Measurements from ENCODE around the gene GREB1.

DNA sequence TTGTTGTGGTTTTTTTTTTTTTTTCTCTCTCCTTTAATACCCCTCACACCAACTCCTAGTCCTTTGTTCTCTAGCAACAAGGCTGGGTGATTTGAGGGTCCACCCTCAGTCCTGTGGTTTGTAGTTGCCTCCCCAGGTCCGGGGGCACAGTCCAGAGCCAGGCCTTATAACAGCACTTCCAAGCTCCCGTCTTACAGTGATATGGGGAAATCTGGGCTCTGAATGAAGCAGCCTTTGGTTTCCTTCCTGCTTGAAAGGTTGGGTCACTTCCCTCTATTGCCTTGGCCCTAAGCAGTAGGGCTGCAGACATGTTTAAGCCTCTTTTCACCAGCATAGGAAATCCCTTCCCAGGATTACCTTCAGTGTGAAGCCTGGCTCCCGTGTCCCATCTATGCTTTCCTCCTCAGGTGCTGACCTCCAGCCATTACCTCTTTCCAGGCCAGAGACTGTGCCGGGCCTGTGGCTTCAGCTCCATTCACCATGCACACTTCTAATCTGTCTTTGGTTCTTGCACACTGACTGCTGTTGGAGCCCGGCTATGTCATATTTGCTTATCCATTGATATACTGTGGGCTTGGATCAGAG is 157.3 kb downstream of the GREB1 start:
- no peak for TF ChIP-seq RAD21 (IDR thresholded peaks at IDR 0.05; ENCODE audit: low read length)
- TF ChIP-seq CTCF (IDR thresholded peaks at IDR 0.05), result no peak
- no peak for TF ChIP-seq RCOR1 (IDR thresholded peaks at IDR 0.05; ENCODE audit: low read length)
- TF ChIP-seq, protein P1, sequence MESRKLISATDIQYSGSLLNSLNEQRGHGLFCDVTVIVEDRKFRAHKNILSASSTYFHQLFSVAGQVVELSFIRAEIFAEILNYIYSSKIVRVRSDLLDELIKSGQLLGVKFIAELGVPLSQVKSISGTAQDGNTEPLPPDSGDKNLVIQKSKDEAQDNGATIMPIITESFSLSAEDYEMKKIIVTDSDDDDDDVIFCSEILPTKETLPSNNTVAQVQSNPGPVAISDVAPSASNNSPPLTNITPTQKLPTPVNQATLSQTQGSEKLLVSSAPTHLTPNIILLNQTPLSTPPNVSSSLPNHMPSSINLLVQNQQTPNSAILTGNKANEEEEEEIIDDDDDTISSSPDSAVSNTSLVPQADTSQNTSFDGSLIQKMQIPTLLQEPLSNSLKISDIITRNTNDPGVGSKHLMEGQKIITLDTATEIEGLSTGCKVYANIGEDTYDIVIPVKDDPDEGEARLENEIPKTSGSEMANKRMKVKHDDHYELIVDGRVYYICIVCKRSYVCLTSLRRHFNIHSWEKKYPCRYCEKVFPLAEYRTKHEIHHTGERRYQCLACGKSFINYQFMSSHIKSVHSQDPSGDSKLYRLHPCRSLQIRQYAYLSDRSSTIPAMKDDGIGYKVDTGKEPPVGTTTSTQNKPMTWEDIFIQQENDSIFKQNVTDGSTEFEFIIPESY (IDR thresholded peaks at IDR 0.05; ENCODE audit: borderline replicate concordance, low read depth), result no peak
- TF ChIP-seq TAF1 (IDR thresholded peaks at IDR 0.05; ENCODE audit: borderline replicate concordance, low read depth, low read length), result no peak
- no peak for TF ChIP-seq IRF3 (IDR thresholded peaks at IDR 0.05; ENCODE audit: low read depth, low read length)
- no peak for TF ChIP-seq SIN3A (IDR thresholded peaks at IDR 0.05; ENCODE audit: borderline replicate concordance, low read depth, low read length)
- TF ChIP-seq SMC3 (IDR thresholded peaks at IDR 0.05; ENCODE audit: low read depth, low read length), result no peak
- no peak for TF ChIP-seq RXRA (IDR thresholded peaks at IDR 0.05; ENCODE audit: borderline replicate concordance, low read depth)
